ENCODE measurements around the gene LHX1.

LHX1 gene

DNA sequence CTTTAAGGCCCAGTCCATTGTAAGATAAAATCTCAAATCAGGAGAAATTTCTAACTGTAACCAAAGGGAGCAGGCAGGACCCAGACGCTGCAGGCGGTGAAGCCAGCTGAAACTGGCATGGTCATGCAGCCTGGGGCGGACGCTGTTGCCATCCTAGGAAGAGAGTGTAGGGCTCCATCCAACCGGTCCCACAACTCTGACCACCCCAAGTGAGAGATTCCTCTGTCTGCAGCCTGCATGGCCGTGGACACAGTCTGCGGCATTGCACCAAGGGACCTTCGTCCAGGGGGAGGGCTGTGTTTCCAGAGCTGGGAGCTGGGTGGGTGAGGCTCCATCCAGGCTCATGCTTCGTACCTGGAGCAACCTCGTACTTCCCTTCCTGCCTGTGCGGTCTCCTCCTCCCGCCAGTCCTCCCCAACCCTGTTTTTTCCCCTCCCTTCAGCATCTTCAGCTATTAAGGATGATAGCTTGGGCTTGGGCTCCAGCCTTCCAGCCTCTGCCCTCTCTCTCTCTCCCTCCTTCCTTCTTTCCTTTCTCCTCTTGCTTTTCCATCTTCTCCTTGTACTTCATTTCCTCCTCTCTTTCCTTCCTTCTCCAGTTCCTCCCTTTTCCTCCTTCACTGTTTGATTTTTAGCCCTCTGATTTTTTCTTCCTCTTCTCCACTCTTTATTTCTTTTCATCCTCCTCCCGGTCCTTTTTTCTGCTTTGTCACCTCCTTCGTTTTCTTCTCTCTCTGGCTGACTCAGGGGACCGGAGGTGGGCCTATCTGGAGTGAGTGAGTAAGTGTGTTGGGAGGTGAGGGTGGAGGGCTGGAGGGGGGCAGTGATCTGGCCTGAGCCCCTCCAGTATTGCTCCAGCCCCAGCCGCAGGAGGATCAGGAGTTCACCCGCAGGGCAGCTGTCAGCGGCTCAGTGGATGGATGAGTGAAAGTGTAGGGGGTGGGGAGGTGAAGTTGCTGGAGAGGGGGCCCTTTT is 17.0 kb upstream of the LHX1 start:
- no peak for DNase-seq
- Histone ChIP-seq H3K36me3 (ENCODE audit: insufficient read depth, low read length) (no peaks in the 10 kb centered on the region), H3K4me3 (ENCODE audit: low read depth in 1 of 2, low read length in 2 of 2) (no peak overlapping the region), H3K4me2 (ENCODE audit: insufficient read depth, low read length) (no peak overlapping the region), H3K79me2 (ENCODE audit: insufficient read depth, low read length) (no peaks in the 10 kb centered on the region), H3K27ac (ENCODE audit: low read length) (no peak overlapping the region), H2AFZ (ENCODE audit: low read depth, low read length) (no peak overlapping the region), H3K9ac (ENCODE audit: low read depth, low read length) (no peak overlapping the region), H3K4me1 (ENCODE audit: insufficient read depth, low read length) (no peaks in the 10 kb centered on the region), H3K9me3 (ENCODE audit: insufficient read depth, low read length, severe bottlenecking) (no peaks in the 10 kb centered on the region), H3K27me3 (ENCODE audit: insufficient read depth, low read length, poor library complexity) (peaks cover 31% of the 10 kb centered on the region), H4K20me1 (ENCODE audit: insufficient read depth, low read length) (no peaks in the 10 kb centered on the region)
- TF ChIP-seq, protein P1, sequence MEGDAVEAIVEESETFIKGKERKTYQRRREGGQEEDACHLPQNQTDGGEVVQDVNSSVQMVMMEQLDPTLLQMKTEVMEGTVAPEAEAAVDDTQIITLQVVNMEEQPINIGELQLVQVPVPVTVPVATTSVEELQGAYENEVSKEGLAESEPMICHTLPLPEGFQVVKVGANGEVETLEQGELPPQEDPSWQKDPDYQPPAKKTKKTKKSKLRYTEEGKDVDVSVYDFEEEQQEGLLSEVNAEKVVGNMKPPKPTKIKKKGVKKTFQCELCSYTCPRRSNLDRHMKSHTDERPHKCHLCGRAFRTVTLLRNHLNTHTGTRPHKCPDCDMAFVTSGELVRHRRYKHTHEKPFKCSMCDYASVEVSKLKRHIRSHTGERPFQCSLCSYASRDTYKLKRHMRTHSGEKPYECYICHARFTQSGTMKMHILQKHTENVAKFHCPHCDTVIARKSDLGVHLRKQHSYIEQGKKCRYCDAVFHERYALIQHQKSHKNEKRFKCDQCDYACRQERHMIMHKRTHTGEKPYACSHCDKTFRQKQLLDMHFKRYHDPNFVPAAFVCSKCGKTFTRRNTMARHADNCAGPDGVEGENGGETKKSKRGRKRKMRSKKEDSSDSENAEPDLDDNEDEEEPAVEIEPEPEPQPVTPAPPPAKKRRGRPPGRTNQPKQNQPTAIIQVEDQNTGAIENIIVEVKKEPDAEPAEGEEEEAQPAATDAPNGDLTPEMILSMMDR (IDR thresholded peaks at IDR 0.05; ENCODE audit: borderline replicate concordance, extremely low read depth, low read length, poor library complexity, severe bottlenecking): no peak
- TF ChIP-seq EZH2 (IDR thresholded peaks at IDR 0.05; ENCODE audit: borderline replicate concordance, low read depth, low read length, severe bottlenecking): no peak
- ATAC-seq (ENCODE audit: insufficient read depth, low read depth): no peak

GRCh38 chr17:36921095-36921851 is 16.0 kb upstream of the LHX1 start:
- Histone ChIP-seq H3K4me2 (ENCODE audit: insufficient read depth, low read length) (no peak overlapping the region), H3K4me1 (ENCODE audit: insufficient read depth, low read length) (no peaks in the 10 kb centered on the region), H2AFZ (ENCODE audit: low read depth, low read length) (no peak overlapping the region), H3K27ac (ENCODE audit: low read length) (no peak overlapping the region), H3K27me3 (ENCODE audit: insufficient read depth, low read length, poor library complexity) (peaks cover 32% of the 10 kb centered on the region), H3K4me3 (ENCODE audit: low read depth in 1 of 2, low read length in 2 of 2) (no peak overlapping the region), H3K9me3 (ENCODE audit: insufficient read depth, low read length, severe bottlenecking) (no peaks in the 10 kb centered on the region), H3K36me3 (ENCODE audit: insufficient read depth, low read length) (no peaks in the 10 kb centered on the region), H4K20me1 (ENCODE audit: insufficient read depth, low read length) (no peaks in the 10 kb centered on the region), H3K79me2 (ENCODE audit: insufficient read depth, low read length) (no peaks in the 10 kb centered on the region), H3K9ac (ENCODE audit: low read depth, low read length) (no peak overlapping the region)
- TF ChIP-seq, protein P1 (IDR thresholded peaks at IDR 0.05; ENCODE audit: borderline replicate concordance, extremely low read depth, low read length, poor library complexity, severe bottlenecking): no peak
- TF ChIP-seq EZH2 (IDR thresholded peaks at IDR 0.05; ENCODE audit: borderline replicate concordance, low read depth, low read length, severe bottlenecking): no peak
- DNase-seq (no peak), ATAC-seq (ENCODE audit: insufficient read depth, low read depth) (no peak)

DNA sequence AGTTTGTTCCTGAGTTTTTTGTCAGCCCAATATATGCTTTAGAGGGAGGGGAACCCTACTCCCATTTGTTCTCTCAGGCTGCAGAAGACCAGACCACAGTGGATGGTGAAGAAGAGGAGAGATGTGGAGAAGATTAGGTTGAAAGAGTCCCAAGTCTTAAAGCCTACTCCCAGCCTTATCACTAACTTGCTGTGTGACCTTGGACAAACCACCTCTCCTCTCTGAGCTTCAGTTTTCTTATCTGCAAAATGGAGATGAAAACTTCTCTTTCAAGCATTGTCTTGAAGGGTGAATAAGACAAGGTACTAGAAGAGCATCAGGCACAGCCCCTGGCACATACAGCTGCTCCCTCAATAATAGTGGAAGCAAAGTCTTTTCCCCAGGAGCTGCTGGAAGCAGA is 15.1 kb upstream of the LHX1 start:
- ATAC-seq (ENCODE audit: insufficient read depth, low read depth) (no peak), DNase-seq (no peak)
- Histone ChIP-seq H3K27me3 (ENCODE audit: insufficient read depth, low read length, poor library complexity) (peaks cover 31% of the 10 kb centered on the region), H2AFZ (ENCODE audit: low read depth, low read length) (no peak overlapping the region), H3K9me3 (ENCODE audit: insufficient read depth, low read length, severe bottlenecking) (no peaks in the 10 kb centered on the region), H3K79me2 (ENCODE audit: insufficient read depth, low read length) (no peaks in the 10 kb centered on the region), H3K4me2 (ENCODE audit: insufficient read depth, low read length) (no peak overlapping the region), H4K20me1 (ENCODE audit: insufficient read depth, low read length) (no peaks in the 10 kb centered on the region), H3K36me3 (ENCODE audit: insufficient read depth, low read length) (no peaks in the 10 kb centered on the region), H3K4me1 (ENCODE audit: insufficient read depth, low read length) (no peaks in the 10 kb centered on the region), H3K9ac (ENCODE audit: low read depth, low read length) (no peak overlapping the region), H3K27ac (ENCODE audit: low read length) (no peak overlapping the region), H3K4me3 (ENCODE audit: low read depth in 1 of 2, low read length in 2 of 2) (no peak overlapping the region)
- TF ChIP-seq EZH2 (IDR thresholded peaks at IDR 0.05; ENCODE audit: borderline replicate concordance, low read depth, low read length, severe bottlenecking): no peak
- TF ChIP-seq, protein P1 (IDR thresholded peaks at IDR 0.05; ENCODE audit: borderline replicate concordance, extremely low read depth, low read length, poor library complexity, severe bottlenecking): no peak

Data from DND-41 (cell line).